Fibroblast of gingiva (primary cell): Measurements from ENCODE around the gene ATE1.
A peak's percentile ranks its signal among the peaks of the same experiment; 100 is the strongest.
"Not testable (repeated sequence)": the region's sequence is repeated elsewhere in the genome, so short reads cannot be mapped to it uniquely, and the experiment has no call there.

Experiments
- DNase-seq: peaks from one replicate; pipeline ENCODE4 v3.0.0-alpha.2; 2011; ENCODE audit warnings: low read depth

Gene ATE1

GRCh38 chr10:121927841-121928527 is at the start of gene ATE1:
TSS of gene ATE1 (minus strand) at chr10:121928031. CDS start at chr10:121927949, 82 bp downstream.
- DNase-seq: peak; percentile 91

GRCh38 chr10:121976607-121977006 is 48.8 kb upstream of the ATE1 start:
- no peak for DNase-seq

DNA sequence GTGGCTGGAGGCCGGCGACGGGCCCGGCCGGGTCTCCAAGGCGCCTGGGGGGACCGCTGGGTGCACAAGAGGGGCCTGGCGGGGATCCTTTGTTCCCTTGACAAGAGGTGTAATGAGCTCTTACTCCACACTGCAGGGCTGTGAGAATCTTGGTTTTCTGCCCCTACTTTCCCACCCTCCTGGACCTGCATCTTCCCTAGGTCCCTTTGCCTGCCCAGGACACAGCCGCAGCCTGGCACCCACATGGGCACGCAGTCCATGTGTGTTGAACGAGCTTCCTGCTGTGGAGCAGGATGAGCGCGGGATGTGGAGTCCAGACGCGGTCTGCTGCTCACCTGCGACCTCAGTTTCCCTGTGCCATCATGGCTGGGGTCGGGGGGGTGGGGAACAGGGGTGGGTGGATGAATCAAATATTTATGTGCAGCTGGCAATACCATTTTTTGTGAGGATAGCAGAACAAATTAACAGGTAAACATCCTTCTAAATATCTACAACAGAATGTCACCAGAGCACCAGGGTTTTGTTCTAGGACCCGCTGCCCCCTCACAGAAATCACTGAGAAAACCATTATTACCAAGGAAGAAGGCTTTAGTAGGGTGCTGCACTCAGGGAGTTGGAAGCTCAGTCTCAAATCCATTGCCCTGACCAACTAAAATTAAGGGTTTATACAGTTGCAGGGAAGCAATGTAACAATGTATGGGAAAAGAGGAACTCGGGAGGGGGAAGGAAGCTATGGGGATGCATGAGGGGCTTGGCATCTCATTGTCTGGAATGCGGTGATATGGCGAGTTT is 47.7 kb upstream of the ATE1 start:
- DNase-seq: no peak

DNA sequence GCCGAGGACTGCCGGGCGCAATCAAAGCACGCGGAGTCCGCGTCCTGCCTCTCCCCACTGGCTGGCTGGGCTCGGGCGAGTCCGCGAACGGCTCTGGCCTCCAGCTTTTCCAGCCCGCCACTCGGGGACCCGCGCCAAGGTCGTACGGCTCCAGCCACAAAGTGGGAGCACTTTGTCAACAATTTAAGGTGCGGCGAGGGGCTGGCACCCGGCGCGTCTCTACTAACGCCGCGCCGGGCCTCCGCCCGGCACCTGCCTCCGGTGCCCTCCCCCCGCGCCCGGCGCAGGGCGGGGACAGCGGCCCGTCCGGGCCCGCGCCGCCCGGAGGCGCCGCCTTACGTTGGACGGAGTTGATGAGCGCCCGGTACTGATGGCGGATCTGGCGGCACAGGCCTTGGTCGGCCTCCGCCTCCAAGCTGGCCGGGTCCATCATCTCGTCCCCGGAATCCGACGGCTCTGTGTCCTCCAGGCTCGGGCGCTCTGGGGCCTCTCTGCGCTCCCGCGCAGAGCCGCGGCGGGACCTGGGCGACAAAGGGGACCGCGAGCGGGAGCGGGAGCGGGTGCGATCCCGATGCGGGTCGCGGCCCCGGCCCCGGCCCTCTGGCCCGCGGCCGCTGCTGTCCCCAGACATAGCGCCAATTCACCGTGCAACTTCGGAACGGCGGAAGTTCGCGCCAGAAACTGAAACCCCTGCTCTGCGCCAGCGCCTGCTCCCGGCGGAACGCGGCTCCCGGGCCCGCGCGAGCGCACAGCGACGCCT is 46.9 kb upstream of the ATE1 start, which contains the start of gene NSMCE4A:
TSS of gene NSMCE4A (minus strand) at position 683 of the 760 bp plus-strand sequence. CDS start at position 631, 52 bp downstream.
- DNase-seq: peak; percentile 74

DNA sequence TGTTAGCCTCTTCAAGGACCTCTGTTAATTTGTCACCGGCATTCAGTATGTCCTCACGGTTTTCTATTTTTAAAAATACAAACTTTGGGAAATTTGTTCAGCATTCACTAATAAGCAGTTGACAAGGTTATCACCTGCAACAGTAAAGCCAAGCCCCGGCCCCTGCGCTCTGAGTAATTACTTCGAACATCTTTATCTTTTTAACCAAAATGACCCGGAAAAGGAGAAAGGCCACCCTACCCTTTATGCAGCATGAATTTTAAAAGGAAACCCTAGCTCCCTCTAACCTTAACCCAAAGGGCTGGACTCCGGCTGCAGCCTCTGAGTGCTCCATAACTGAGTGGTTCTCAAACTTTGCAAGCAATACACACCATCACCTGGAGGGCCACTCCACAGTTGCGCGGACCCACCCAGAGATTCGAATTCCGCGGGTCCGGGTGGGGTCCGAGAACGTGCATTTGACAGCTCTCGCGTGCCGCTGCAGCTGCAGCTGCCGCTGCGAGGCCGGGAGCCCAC is 46.2 kb upstream of the ATE1 start:
- DNase-seq: no peak

DNA sequence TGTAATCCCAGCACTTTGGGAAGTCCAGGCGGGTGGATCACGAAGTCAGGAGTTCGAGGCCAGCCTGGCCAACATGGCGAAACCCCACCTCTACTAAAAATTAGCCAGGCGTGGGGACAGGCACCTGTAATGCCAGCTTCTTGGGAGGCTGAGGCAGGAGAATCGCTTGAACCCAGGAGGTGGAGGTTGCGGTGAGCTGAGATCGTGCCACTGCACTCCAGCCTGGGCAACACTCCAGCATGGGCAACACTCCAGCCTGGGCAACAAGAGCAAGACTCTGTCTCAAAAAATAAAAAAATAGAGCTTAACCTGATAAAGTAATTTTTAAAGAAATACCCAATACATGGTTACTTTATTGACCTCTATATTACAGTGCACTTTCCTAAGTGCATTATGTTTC is 41.3 kb upstream of the ATE1 start:
- not testable (repeated sequence) for DNase-seq

GRCh38 chr10:121965996-121966395 is 38.2 kb upstream of the ATE1 start:
- no peak for DNase-seq

DNA sequence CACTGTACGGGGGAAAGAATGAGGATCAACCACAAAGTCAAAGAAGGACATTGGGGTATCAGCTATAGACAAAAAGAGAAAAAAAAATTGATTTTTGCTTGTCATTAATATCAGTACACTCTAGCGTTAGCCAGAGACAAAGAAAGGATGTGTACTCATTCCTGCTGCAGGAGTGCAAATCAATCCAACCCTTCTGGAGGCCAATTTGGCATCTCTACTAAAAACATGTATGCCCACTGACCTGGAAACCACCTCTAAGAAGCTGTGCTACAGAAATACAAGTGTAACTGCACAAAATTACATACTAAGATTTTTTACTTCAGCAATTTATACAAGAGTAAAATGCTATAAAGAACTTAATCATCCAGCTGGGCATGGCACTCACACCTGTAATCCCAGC is 33.6 kb upstream of the ATE1 start:
- no peak for DNase-seq

DNA sequence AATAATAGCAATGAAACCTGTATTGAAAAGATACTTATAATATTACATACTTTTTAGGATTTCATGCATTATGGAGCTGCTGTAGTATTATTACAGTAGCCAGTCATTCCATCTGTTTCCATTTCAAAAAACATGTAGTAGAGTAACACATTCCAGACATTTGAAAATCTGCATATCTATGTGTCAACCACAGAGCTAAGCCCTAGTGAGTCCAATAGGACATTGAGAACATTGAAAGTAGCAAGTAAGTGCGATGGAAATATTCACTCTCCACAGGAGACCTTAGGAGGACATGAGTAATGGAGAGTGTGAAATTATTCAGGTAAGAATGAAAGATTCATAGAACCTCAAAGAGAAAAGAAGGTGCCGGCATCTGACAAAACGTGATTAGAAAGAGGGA is 31.8 kb upstream of the ATE1 start:
- no peak for DNase-seq

- no peak for DNase-seq
Measured at GRCh38 chr10:121956111-121957061, 28.6 kb upstream of the ATE1 start.

- DNase-seq: peak; percentile 57
Measured at GRCh38 chr10:121952226-121952625, 24.4 kb upstream of the ATE1 start.

DNA sequence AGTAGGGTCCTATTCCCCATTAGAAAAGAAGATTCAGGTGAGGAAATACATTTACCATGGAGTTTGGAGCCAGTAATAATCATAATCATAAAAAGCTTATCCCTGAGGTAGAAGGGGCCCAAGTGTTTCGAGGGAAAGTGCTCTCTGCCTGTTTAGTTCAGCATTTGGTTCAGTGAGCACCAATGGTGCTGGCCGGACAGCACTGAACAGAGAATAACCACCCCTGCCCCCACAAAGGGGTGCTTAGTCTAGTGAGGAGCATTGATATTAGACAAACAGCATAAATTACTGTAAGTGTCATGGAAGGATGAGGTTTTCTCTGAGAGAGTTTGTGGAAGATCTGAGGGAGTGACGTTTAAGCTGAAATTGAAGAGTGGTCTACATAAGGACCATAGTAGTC is 21.6 kb upstream of the ATE1 start:
- no peak for DNase-seq

- DNase-seq: no peak
Measured at GRCh38 chr10:121949049-121949448, 21.2 kb upstream of the ATE1 start.

GRCh38 chr10:121947343-121948330 is 19.8 kb upstream of the ATE1 start:
- DNase-seq: no peak

DNA sequence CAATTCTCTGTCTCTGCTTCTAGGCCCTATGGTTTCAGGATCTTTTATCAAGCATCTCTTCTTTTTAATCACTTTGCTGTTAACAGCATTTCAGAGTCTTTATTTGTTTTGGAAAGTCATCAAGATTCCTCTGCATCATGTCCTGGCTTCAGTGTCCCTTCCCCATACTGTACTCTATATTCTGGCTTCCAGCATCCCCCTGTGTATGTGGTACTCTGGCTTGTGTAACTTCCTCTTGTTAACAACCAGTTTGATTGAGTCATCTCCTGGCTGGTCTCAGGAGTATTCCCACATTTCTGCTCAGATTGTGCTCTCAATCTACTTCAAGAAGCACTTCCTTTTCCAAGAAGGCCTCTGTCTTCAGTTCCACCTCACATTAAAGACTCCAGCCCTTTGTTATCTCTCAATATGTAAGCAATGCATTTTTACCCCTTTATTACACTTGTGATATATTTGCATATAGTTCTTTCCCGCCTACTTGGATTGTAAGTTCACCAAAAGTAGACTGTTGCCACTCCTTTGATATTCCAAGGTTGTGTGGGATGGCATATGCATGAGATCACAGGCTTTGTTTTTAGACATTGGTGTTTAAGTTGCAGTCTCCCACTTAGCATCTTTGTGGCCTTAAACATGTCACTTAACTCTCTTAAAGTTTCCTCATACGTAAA is 15.1 kb upstream of the ATE1 start:
- peak; percentile 91 for DNase-seq

- no peak for DNase-seq
Measured at GRCh38 chr10:121941532-121941931, 13.7 kb upstream of the ATE1 start.

DNA sequence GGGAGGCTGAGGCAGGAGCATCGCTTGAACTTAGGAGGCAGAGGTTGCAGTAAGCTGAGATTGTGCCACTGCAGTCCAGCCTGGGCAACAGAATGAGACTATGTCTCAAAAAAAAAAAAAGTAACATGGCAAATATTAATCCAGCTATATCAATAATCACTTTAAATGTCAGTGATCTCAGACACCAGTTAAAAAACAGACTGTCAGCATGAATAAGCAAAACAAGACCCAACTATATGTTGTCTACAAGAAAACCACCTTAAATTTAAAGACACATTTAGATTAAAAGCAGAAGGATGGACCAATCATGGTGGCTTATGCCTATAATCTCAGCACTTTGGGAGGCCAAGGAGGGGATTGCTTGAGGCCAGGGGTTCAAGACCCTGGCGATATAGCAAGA is 8.5 kb upstream of the ATE1 start:
- no peak for DNase-seq

- peak; percentile 5 for DNase-seq
Measured at GRCh38 chr10:121935702-121936101, 7.9 kb upstream of the ATE1 start.
